Ovary (tissue), 9 donors: ENCODE measurements around the gene TSSK6. TPM values are rescaled to one million over a fixed set of nuclear protein-coding genes. Genes with fewer than 3 reads are reported as not detected.

Experiments used
- DNase-seq, 5 donors: peaks; one replicate each; pipeline ENCODE4 v3.0.0-alpha.2; 2019 to 2020
- H3K27ac ChIP-seq, 2 donors: fragments of 200-600 bp; one replicate each; pipeline versions ENCODE4 v1.5.1 to v1.8.0; 2019 to 2022
- H3K27me3 ChIP-seq: fragments of 200-600 bp; one replicate; pipeline ENCODE4 v1.8.0; 2022
- H3K36me3 ChIP-seq: fragments of 200-600 bp; sonication (generic); one replicate; pipeline ENCODE4 v1.5.1; 2019
- H3K4me1 ChIP-seq: one replicate; pipeline ENCODE4 v1.8.1; 2013; ENCODE audit warnings: mild to moderate bottlenecking, moderate library complexity; ENCODE audit not compliant: insufficient read depth
- H3K4me3 ChIP-seq: fragments of 200-600 bp; sonication (generic); one replicate; pipeline ENCODE4 v1.5.1; 2017
- H3K9me3 ChIP-seq, 2 donors: fragments of 200-600 bp in 1 of 2; sonication (generic) in 1 of 2; one replicate each; pipeline versions ENCODE4 v1.5.1 to v1.8.1; 2013 to 2019; ENCODE audit warnings: mild to moderate bottlenecking in 1 of 2, moderate library complexity in 1 of 2
- CTCF ChIP-seq, 3 donors: fragments of 450-650 bp in 2 of 3; fragments of 200-600 bp in 1 of 3; IDR thresholded peaks; one replicate each; pipeline versions ENCODE4 v1.5.1 to v1.8.0; 2016 to 2022; ENCODE audit warnings: antibody characterized with exemption in 3 of 3, mild to moderate bottlenecking in 1 of 3
- EP300 ChIP-seq: sonication (generic); formaldehyde crosslinking; IDR thresholded peaks from one replicate; pipeline ENCODE4 v1.6.1; 2017; ENCODE audit warnings: antibody characterized with exemption
- POLR2A ChIP-seq: fragments of 450-650 bp; IDR thresholded peaks from one replicate; pipeline ENCODE4 v1.6.1; 2017; ENCODE audit warnings: antibody characterized with exemption, mild to moderate bottlenecking, moderate library complexity
- WGBS, 3 donors: extraction: QIAGEN DNeasy Blood & Tissue Kit in 1 of 3; methylation state at CpG; one replicate each; pipeline versions ENCODE4 v1.1.5 to v1.1.7; 2013 to 2017; 5-methylcytosine and 5-hydroxymethylcytosine counted together
- intact Hi-C, 4 donors: fragments of 100-400 bp; cut with DNase I; formaldehyde crosslinking; loops; one replicate each; pipeline versions ENCODE4 v1.11.0 to v1.15.1; 2022 to 2023
- polyA plus RNA-seq, 2 donors: library from polyadenylated mRNA; stranded (reverse); fragments of 200-250 nt in 1 of 2; fragments of 350-450 nt in 1 of 2; fragmentation: Illumina TruSeq in 1 of 2; extraction: RNeasy Lipid Tissue Mini Kit (QIAGEN cat#74804) in 1 of 2; gene quantifications; one replicate each; pipeline ENCODE4 v1.2.3, GENCODE V29; 2013 to 2014
- total RNA-seq, 7 donors: library from RNA; depleted of rRNA in 2 of 7; stranded (reverse); fragments of >200 nt in 2 of 7; fragmentation: NEBNext Ultra II Directional in 3 of 7; extraction: Animal tissue kit (Norgen Biotek cat#: 25700) in 3 of 7; gene quantifications; one replicate each; pipeline versions ENCODE4 v1.1.0 to v1.2.4, GENCODE V29; 2016 to 2023
- donor health status: DM: no; HTN: no; CAD: no; lungs with moderate emphysema.
- donor health status: DM: no; HTN: no; CAD: no.
- donor health status: Bipolar disorder and iron deficiency.
- donor health status: DM: yes; HTN: yes; CAD: no.
- donor health status: DM: no; HTN: no; CAD: no.
- donor health status: DM: yes; HTN: yes; CAD: no.

The TSSK6 gene
- total and polyA plus RNA-seq, 9 donors, result 0.76 to 2.5 (median 1.1) TPM; not detected in 1

DNA sequence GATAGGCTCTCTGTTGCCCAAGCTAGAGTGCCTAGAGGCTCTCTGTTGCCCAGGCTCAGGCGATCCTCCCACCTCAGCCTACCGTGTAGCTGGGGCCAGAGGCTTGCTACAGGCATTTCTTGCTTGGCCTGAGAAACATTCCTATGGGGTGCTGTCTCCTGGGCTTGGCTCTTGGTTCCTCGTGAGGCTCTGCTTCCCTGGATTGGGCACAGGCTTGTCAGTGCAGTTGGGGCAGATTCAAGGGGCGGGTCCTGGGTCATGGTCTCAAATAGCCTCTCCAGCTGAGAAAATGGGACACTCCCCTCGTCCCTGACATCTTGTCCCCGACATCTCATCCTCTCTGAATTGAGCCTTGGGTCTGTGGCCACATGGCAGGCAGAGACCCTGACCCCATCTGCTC, 4.9 kb downstream of the TSSK6 start:
- no peaks in the 10 kb centered on the region for H3K36me3 ChIP-seq
- intact Hi-C loops, result no loop called here
- 26 to 43% (median 28%) methylated on average over 6 of the region's 6 CpGs for WGBS, 3 donors
- no peak for DNase-seq
- H3K4me3 ChIP-seq, result no peak overlapping the region
- H3K27ac ChIP-seq, result no peak overlapping the region
- peaks cover 5% of the 10 kb centered on the region for H3K4me1 ChIP-seq
- no peaks in the 10 kb centered on the region for H3K9me3 ChIP-seq
- TF ChIP-seq POLR2A (no peak), EP300 (no peak), CTCF (IDR thresholded peaks at IDR 0.05) (no peak)
- no peaks in the 10 kb centered on the region for H3K27me3 ChIP-seq

GRCh38 chr19:19508217-19508616, 7.1 kb downstream of the TSSK6 start:
- H3K36me3 ChIP-seq, result no peaks in the 10 kb centered on the region
- peaks cover 1% of the 10 kb centered on the region for H3K4me1 ChIP-seq
- no peak for DNase-seq
- H3K9me3 ChIP-seq, result no peaks in the 10 kb centered on the region
- H3K27me3 ChIP-seq, result no peaks in the 10 kb centered on the region
- intact Hi-C loops, result no loop called here
- no peak overlapping the region for H3K27ac ChIP-seq
- WGBS, 3 donors, result 73 to 76% (median 74%) methylated on average over 10 to 11 of the region's 11 CpGs
- no peak overlapping the region for H3K4me3 ChIP-seq
- TF ChIP-seq EP300 (no peak), CTCF (IDR thresholded peaks at IDR 0.05) (no peak), POLR2A (no peak)

DNA sequence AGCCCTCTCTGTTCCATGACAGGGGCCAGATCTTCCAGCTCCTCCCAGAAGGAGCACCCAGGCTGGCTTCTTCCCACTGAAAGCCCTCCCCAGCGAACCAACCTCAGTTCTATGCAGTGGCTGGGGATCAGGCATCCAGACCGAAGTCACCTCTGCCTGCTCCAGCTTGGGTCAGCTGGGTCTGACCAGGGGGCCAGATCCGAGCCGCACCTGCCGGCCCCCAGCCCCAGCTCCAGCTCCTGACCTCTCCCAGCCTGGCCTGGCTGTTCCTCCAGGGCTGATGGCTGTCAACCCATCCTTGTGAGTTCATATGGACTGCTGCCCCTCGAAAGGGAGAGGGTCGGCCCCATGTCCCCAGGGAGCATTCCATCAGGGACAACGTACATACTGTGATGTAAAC, 8.0 kb downstream of the TSSK6 start:
- TF ChIP-seq CTCF (IDR thresholded peaks at IDR 0.05) (no peak), EP300 (no peak), POLR2A (no peak)
- Histone ChIP-seq H3K36me3 (no peaks in the 10 kb centered on the region), H3K27ac (no peak overlapping the region), H3K27me3 (no peaks in the 10 kb centered on the region), H3K4me1 (peaks cover 1% of the 10 kb centered on the region), H3K9me3 (no peaks in the 10 kb centered on the region), H3K4me3 (no peak overlapping the region)
- intact Hi-C loops, result no loop called here
- DNase-seq, result no peak
- 83 to 91% (median 88%) methylated on average over 8 of the region's 8 CpGs for WGBS, 3 donors

- H3K36me3 ChIP-seq, result no peaks in the 10 kb centered on the region
- H3K27ac ChIP-seq, result no peak overlapping the region
Observed at GRCh38 chr19:19506592-19506991, 8.8 kb downstream of the TSSK6 start.

More at GRCh38 chr19:19506592-19506991, 8.8 kb downstream of the TSSK6 start:
- WGBS, 3 donors, result 18 to 72% (median 23%) methylated on average over 12 of the region's 12 CpGs
- Histone ChIP-seq H3K9me3 (no peaks in the 10 kb centered on the region), H3K27me3 (no peaks in the 10 kb centered on the region), H3K4me1 (peaks cover 1% of the 10 kb centered on the region), H3K4me3 (no peak overlapping the region)
- intact Hi-C loops, result no loop called here
- peak in 1 of 5 donors; percentile 63 for DNase-seq
- TF ChIP-seq CTCF (IDR thresholded peaks at IDR 0.05), result no peak
- TF ChIP-seq EP300, result no peak
- no peak for TF ChIP-seq POLR2A
